B cell (primary cell): ENCODE results near the gene PMCH. TPM values are rescaled to one million over a fixed set of nuclear protein-coding genes. Genes with fewer than 3 reads are reported as not detected.
"Not testable (repeated sequence)": the region's sequence is repeated elsewhere in the genome, so short reads cannot be mapped to it uniquely, and the experiment has no call there.

ENCODE experiments used
- ATAC-seq: fragments of 200-7000 bp; cut with Tn5 transposase; one replicate; pipeline ENCODE4 v1.10.0; 2021; ENCODE audit warnings: low read depth, mild to moderate bottlenecking, moderate number of reproducible peaks, moderate library complexity
- CTCF ChIA-PET: fragments of 350-600 bp; sonication (Branson Sonifier 250); formaldehyde crosslinking; loops from one replicate; lab custom pipeline; 2021; ENCODE audit warnings: antibody characterized with exemption, inconsistent platforms; lab: Charles Lee
- POLR2A ChIA-PET: fragments of 350-600 bp; sonication (Branson Sonifier 250); formaldehyde crosslinking; loops from one replicate; lab custom pipeline; 2021; ENCODE audit warnings: antibody characterized with exemption; lab: Charles Lee
- DNase-seq: peaks from one replicate; pipeline ENCODE4 v3.0.0; 2013
- H2AFZ ChIP-seq: 2 replicates; pipeline ENCODE4 v1.6.1; 2012; ENCODE audit warnings: mild to moderate bottlenecking, low read depth, low read length; ENCODE audit not compliant: insufficient read depth, poor library complexity, severe bottlenecking
- H3K27ac ChIP-seq, 2 donors: 1 replicate in 1 of 2; 2 replicates in 1 of 2; pipeline ENCODE4 v1.5.1; 2012 to 2013; ENCODE audit warnings: low read length in 2 of 2, mild to moderate bottlenecking in 2 of 2, moderate library complexity in 1 of 2
- H3K27me3 ChIP-seq, 4 experiments: fragments of 200-600 bp in 1 of 4; sonication (generic) in 1 of 4; replicated peaks in 1 of 4; 1 replicate in 2 of 4; 2 replicates in 2 of 4; pipeline versions ENCODE4 v1.6.1 to v1.7.0; 2013 to 2016; ENCODE audit warnings: low read length in 3 of 4, mild to moderate bottlenecking in 2 of 4, mixed read lengths in 1 of 4, moderate library complexity in 1 of 4; ENCODE audit not compliant: insufficient read depth in 4 of 4, control insufficient read depth in 3 of 4; ENCODE audit errors: control extremely low read depth in 1 of 4
- H3K36me3 ChIP-seq, 2 experiments: replicated peaks in 1 of 2; 1 replicate in 1 of 2; 2 replicates in 1 of 2; pipeline versions ENCODE4 v1.6.1 to v1.7.1; 2013; ENCODE audit warnings: low read length in 1 of 2; ENCODE audit not compliant: insufficient read depth in 2 of 2, control insufficient read depth in 1 of 2; ENCODE audit errors: control extremely low read depth in 1 of 2, extremely low read depth in 1 of 2
- H3K4me1 ChIP-seq, 2 donors: fragments of 200-600 bp in 1 of 2; sonication (generic) in 1 of 2; 1 replicate in 1 of 2; 2 replicates in 1 of 2; pipeline versions ENCODE4 v1.5.1 to v1.6.1; 2013 to 2017; ENCODE audit warnings: low read length in 2 of 2; ENCODE audit not compliant: control insufficient read depth in 2 of 2, insufficient read depth in 2 of 2
- H3K4me2 ChIP-seq: replicated peaks from 2 replicates; pipeline ENCODE3; 2012; ENCODE audit warnings: mild to moderate bottlenecking, low read depth, low read length; ENCODE audit not compliant: poor library complexity, severe bottlenecking
- H3K4me3 ChIP-seq, 5 experiments: fragments of 200-600 bp in 1 of 5; sonication (generic) in 1 of 5; 1 replicate in 3 of 5; 2 replicates in 2 of 5; pipeline versions ENCODE4 v1.5.1 to v1.7.0; 2011 to 2016; ENCODE audit warnings: low read length in 4 of 5, mild to moderate bottlenecking in 4 of 5, low read depth in 2 of 5, control low read depth in 1 of 5, moderate library complexity in 1 of 5; ENCODE audit not compliant: insufficient read depth in 1 of 5; ENCODE audit errors: control extremely low read depth in 1 of 5, extremely low read depth in 1 of 5
- H3K79me2 ChIP-seq: fragments of 200-600 bp; sonication (generic); one replicate; pipeline ENCODE4 v1.6.0; 2016; ENCODE audit warnings: low read length; ENCODE audit not compliant: control insufficient read depth, insufficient read depth
- H3K9ac ChIP-seq: fragments of 200-600 bp; sonication (generic); 2 replicates; pipeline ENCODE4 v1.6.1; 2017; ENCODE audit warnings: mild to moderate bottlenecking, low read length, moderate library complexity
- H3K9me3 ChIP-seq, 3 donors: one replicate each; pipeline versions ENCODE4 v1.6.1 to v1.7.1; 2013; ENCODE audit warnings: low read length in 2 of 3; ENCODE audit not compliant: control insufficient read depth in 2 of 3, insufficient read depth in 1 of 3; ENCODE audit errors: control extremely low read depth in 1 of 3
- H4K20me1 ChIP-seq: 2 replicates; pipeline ENCODE4 v1.6.0; 2012; ENCODE audit warnings: mild to moderate bottlenecking, low read length; ENCODE audit not compliant: insufficient read depth, control insufficient read depth, poor library complexity, severe bottlenecking
- H3K27ac Mint-ChIP-seq: one replicate; pipeline ENCODE4 v1.8.0; 2021; ENCODE audit warnings: mixed read lengths
- H3K27me3 Mint-ChIP-seq: one replicate; pipeline ENCODE4 v1.8.0; 2021; ENCODE audit warnings: mixed read lengths
- H3K4me1 Mint-ChIP-seq: one replicate; pipeline ENCODE4 v1.8.0; 2021; ENCODE audit warnings: mixed read lengths
- H3K4me3 Mint-ChIP-seq: one replicate; pipeline ENCODE4 v1.8.0; 2021; ENCODE audit warnings: mixed read lengths
- H3K9me3 Mint-ChIP-seq: one replicate; pipeline ENCODE4 v1.8.0; 2022; ENCODE audit warnings: mixed read lengths; ENCODE audit not compliant: insufficient read depth
- CTCF ChIP-seq: fragments of 200-600 bp; IDR thresholded peaks from one replicate; pipeline ENCODE4 v1.8.0; 2022; ENCODE audit warnings: antibody characterized with exemption, mild to moderate bottlenecking
- EZH2 ChIP-seq: IDR thresholded peaks from 2 replicates; pipeline ENCODE4 v1.6.1; 2012; ENCODE audit warnings: borderline replicate concordance, low read depth, mild to moderate bottlenecking, moderate library complexity, low read length; ENCODE audit not compliant: insufficient read depth, poor library complexity, severe bottlenecking
- WGBS: methylation state at CpG from one replicate; pipeline ENCODE4 v1.1.5; 2013; ENCODE audit warnings: missing lambda C conversion rate; ENCODE audit not compliant: insufficient coverage; 5-methylcytosine and 5-hydroxymethylcytosine counted together
- intact Hi-C: fragments of 100-400 bp; cut with micrococcal nuclease; formaldehyde crosslinking; loops from one replicate; pipeline ENCODE4 v1.10.0; 2022
- polyA minus RNA-seq: library from RNA; depleted of rRNA, polyadenylated mRNA; stranded (reverse); fragments of >200 nt; gene quantifications from 2 replicates; pipeline ENCODE4 v1.2.3, GENCODE V29; 2012
- polyA plus RNA-seq: library from polyadenylated mRNA; depleted of rRNA; stranded (reverse); fragments of >200 nt; gene quantifications from 2 replicates; pipeline ENCODE4 v1.2.3, GENCODE V29; 2012
- total RNA-seq, 2 donors: library from RNA; stranded (reverse); fragments of 120-200 nt in 1 of 2; gene quantifications; 1 replicate in 1 of 2; 2 replicates in 1 of 2; pipeline versions ENCODE4 v1.2.3 to v1.2.4, GENCODE V29; 2013 to 2022

PMCH gene
- total RNA-seq: not detected in 2 replicates
- total RNA-seq (2013): not detected
- polyA plus RNA-seq: not detected in 2 replicates
- polyA minus RNA-seq: not detected in 2 replicates

- ChIA-PET CTCF (no interaction called here), POLR2A (no interaction called here)
- ATAC-seq (no peak), DNase-seq (no peak)
- H3K4me3 ChIP-seq: no peak within 1 kb of the TSS
- H3K36me3 ChIP-seq: no peaks in the 10 kb centered on the region
- no peak within 1 kb of the TSS for H3K9ac ChIP-seq
- no CpG with 5 or more reads among the region's 1 CpG for WGBS
- no peak within 1 kb of the TSS for H3K4me3 Mint-ChIP-seq
- TF ChIP-seq EZH2 (no peak), CTCF (no peak)
- H3K27ac ChIP-seq: no peak within 1 kb of the TSS
- no peaks in the 10 kb centered on the region for H3K9me3 ChIP-seq
- H3K79me2 ChIP-seq: no peaks in the 10 kb centered on the region
- H4K20me1 ChIP-seq: no peaks in the 10 kb centered on the region
- H3K27me3 Mint-ChIP-seq: no peaks in the 10 kb centered on the region
- intact Hi-C loops: no loop called here
- H3K4me1 Mint-ChIP-seq: peaks cover 10% of the 10 kb centered on the region
- no peaks in the 10 kb centered on the region for H3K9me3 Mint-ChIP-seq
- no peak within 1 kb of the TSS for H2AFZ ChIP-seq
- H3K27ac Mint-ChIP-seq: no peak within 1 kb of the TSS
- H3K4me2 ChIP-seq: no peak within 1 kb of the TSS
- H3K4me1 ChIP-seq: no peaks in the 10 kb centered on the region
- H3K27me3 ChIP-seq: no peaks in the 10 kb centered on the region
Measured at GRCh38 chr12:102197789-102198188, at the start of gene PMCH. Gene PMCH, minus strand, starts transcription at chr12:102197833. Its CDS starts 63 bp downstream, at chr12:102197770.

DNA sequence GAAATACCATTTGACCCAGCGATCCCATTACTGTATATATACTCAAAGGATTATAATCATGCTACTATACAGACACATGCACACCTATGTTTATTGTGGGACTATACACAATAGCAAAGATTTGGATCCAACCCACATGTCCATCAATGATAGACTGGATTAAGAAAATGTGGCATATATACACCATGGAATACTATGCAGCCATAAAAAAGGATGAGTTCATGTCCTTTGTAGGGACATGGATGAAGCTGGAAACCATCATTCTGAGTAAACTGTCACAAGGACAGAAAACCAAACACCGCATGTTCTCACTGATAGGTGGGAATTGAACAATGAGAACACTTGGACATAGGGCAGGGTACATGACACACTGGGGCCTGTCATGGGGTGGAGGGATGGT lies 43.2 kb upstream of the PMCH start:
- peaks cover 21% of the 10 kb centered on the region for H3K27me3 Mint-ChIP-seq
- CTCF ChIA-PET: not testable (repeated sequence)

More for the DNA sequence above, 43.2 kb upstream of the PMCH start:
- H3K4me1 Mint-ChIP-seq, H3K27me3 ChIP-seq, H3K9me3 ChIP-seq, POLR2A ChIA-PET, H3K4me1 ChIP-seq, intact Hi-C loops, DNase-seq, H2AFZ ChIP-seq, H3K79me2 ChIP-seq, H3K9me3 Mint-ChIP-seq, H3K4me3 Mint-ChIP-seq, H3K36me3 ChIP-seq, H3K9ac ChIP-seq, H3K27ac Mint-ChIP-seq, H3K4me2 ChIP-seq, H3K27ac ChIP-seq, H3K4me3 ChIP-seq, ATAC-seq, H4K20me1 ChIP-seq: not testable (repeated sequence)
- 100% methylated on average over 1 of the region's 2 CpGs for WGBS
